Measurements from ENCODE around the gene RFX8. TPM values are rescaled to one million over a fixed set of nuclear protein-coding genes. Genes with fewer than 3 reads are reported as not detected.

The RFX8 gene
- polyA plus RNA-seq, 2 of the 4 experiments (the other 2 are of a cell fraction): not detected

GRCh38 chr2:101372792-101373191, 102.1 kb downstream of the RFX8 start:
- ChIA-PET POLR2A (no interaction called here), CTCF (interaction anchor here (0.9 to 1.9 kb wide), 3 partner anchors 8 to 30 kb away, joined by 3 to 12 read pairs (median 6); partner anchors contain the start of gene CREG2)
- WGBS (ENCODE audit: missing lambda C conversion rate): 5% methylated on average over 1 of the region's 1 CpG
- ATAC-seq (no peak), FAIRE-seq (no peak), DNase-seq (ENCODE audit: low read depth in 1 of 2, low spot score in 1 of 2) (no peak)
- no peak overlapping the region for H3K4me3 ChIP-seq
- no peak overlapping the region for H3K27ac ChIP-seq
- H3K9me3 ChIP-seq: no peaks in the 10 kb centered on the region
- no peaks in the 10 kb centered on the region for H3K4me1 ChIP-seq
- no peak overlapping the region for H3K4me2 ChIP-seq
- no peak for TF ChIP-seq MYC (IDR thresholded peaks at IDR 0.05; ENCODE audit: borderline replicate concordance, low read length)
- no peak for TF ChIP-seq POLR2AphosphoS2 (conservative IDR thresholded peaks at IDR 0.05; ENCODE audit: low read length)
- TF ChIP-seq NPAS2 (CRISPR knock-in tag; IDR thresholded peaks at IDR 0.05; ENCODE audit: borderline replicate concordance): no peak
- TF ChIP-seq HEYL (CRISPR knock-in tag; IDR thresholded peaks at IDR 0.05): no peak
- no peak for TF ChIP-seq GATA3 (IDR thresholded peaks at IDR 0.05; ENCODE audit: borderline replicate concordance)
- TF ChIP-seq KDM5A (IDR thresholded peaks at IDR 0.05): no peak
- TF ChIP-seq ATOH8 (CRISPR knock-in tag; IDR thresholded peaks at IDR 0.05; ENCODE audit: low read depth): no peak
- no peak for TF ChIP-seq JUNB (IDR thresholded peaks at IDR 0.05)
- TF ChIP-seq BHLHE40 (IDR thresholded peaks at IDR 0.05; ENCODE audit: low read depth, low read length): no peak
- no peak for TF ChIP-seq PBX3 (IDR thresholded peaks at IDR 0.05)
- TF ChIP-seq SMC3 (IDR thresholded peaks at IDR 0.05): no peak
- no peak for TF ChIP-seq TP53 (CRISPR knock-in tag; IDR thresholded peaks at IDR 0.05)
- no peak for TF ChIP-seq BCL3 (IDR thresholded peaks at IDR 0.05)
- no peak for TF ChIP-seq ZC3H11A (IDR thresholded peaks at IDR 0.05)
- no peak for TF ChIP-seq CHD4 (IDR thresholded peaks at IDR 0.05; ENCODE audit: borderline replicate concordance)
- no peak for TF ChIP-seq HES2 (IDR thresholded peaks at IDR 0.05)
- no peak for TF ChIP-seq HOXB13 (CRISPR knock-in tag; IDR thresholded peaks at IDR 0.05; ENCODE audit: low read depth)

GRCh38 chr2:101371636-101372035, 103.3 kb downstream of the RFX8 start:
- ChIA-PET POLR2A (no interaction called here), CTCF (interaction anchor here (0.5 to 1.3 kb wide), 2 partner anchors 18 to 30 kb away, joined by 3 to 4 read pairs; no protein-coding TSS in a partner anchor)
- no peak overlapping the region for H3K4me2 ChIP-seq
- no peaks in the 10 kb centered on the region for H3K4me1 ChIP-seq
- H3K4me3 ChIP-seq: no peak overlapping the region
- FAIRE-seq (no peak), ATAC-seq (no peak), DNase-seq (ENCODE audit: low read depth in 1 of 2, low spot score in 1 of 2) (no peak)
- no peaks in the 10 kb centered on the region for H3K9me3 ChIP-seq
- H3K27ac ChIP-seq: no peak overlapping the region
- WGBS (ENCODE audit: missing lambda C conversion rate): 47% methylated on average over 4 of the region's 4 CpGs
- no peak for TF ChIP-seq RAD21 (conservative IDR thresholded peaks at IDR 0.05 in 1 of 2, IDR thresholded peaks at IDR 0.05 in 1 of 2)
- TF ChIP-seq SMC3 (IDR thresholded peaks at IDR 0.05): no peak
- TF ChIP-seq HMGXB4 (CRISPR knock-in tag; IDR thresholded peaks at IDR 0.05; ENCODE audit: borderline replicate concordance): no peak
- TF ChIP-seq KDM5A (IDR thresholded peaks at IDR 0.05): no peak
- TF ChIP-seq SREBF2 (IDR thresholded peaks at IDR 0.05): no peak
- TF ChIP-seq NR3C1 (IDR thresholded peaks at IDR 0.05): no peak
- TF ChIP-seq REST (IDR thresholded peaks at IDR 0.05): no peak
- TF ChIP-seq MAX (IDR thresholded peaks at IDR 0.05): no peak
- no peak for TF ChIP-seq CTCF (IDR thresholded peaks at IDR 0.05)
- no peak for TF ChIP-seq JUNB (IDR thresholded peaks at IDR 0.05)
- no peak for TF ChIP-seq RCOR1 (IDR thresholded peaks at IDR 0.05; ENCODE audit: low read depth, low read length)
- no peak for TF ChIP-seq USF2 (IDR thresholded peaks at IDR 0.05)
